DND-41 (cell line): ENCODE data around the gene CDK15.

ENCODE experiments used
- ATAC-seq: fragments of 200-7000 bp; cut with Tn5 transposase; 3 replicates; pipeline ENCODE4 v1.9.1; 2021; ENCODE audit warnings: low read depth; ENCODE audit not compliant: insufficient read depth
- DNase-seq: peaks from one replicate; pipeline ENCODE4 v3.0.0-alpha.2; 2020
- H2AFZ ChIP-seq: 2 replicates; pipeline ENCODE4 v1.6.0; 2012; ENCODE audit warnings: low read depth, low read length
- H3K27ac ChIP-seq: 2 replicates; pipeline ENCODE4 v1.5.1; 2012; ENCODE audit warnings: low read length, inconsistent platforms
- H3K27me3 ChIP-seq: fragments of 200-600 bp; sonication (generic); 2 replicates; pipeline ENCODE4 v1.6.0; 2012; ENCODE audit warnings: low read length, mild to moderate bottlenecking, inconsistent platforms; ENCODE audit not compliant: insufficient read depth, poor library complexity
- H3K36me3 ChIP-seq: 2 replicates; pipeline ENCODE4 v1.5.1; 2012; ENCODE audit warnings: low read length, inconsistent platforms; ENCODE audit not compliant: insufficient read depth
- H3K4me1 ChIP-seq: 2 replicates; pipeline ENCODE4 v1.5.1; 2012; ENCODE audit warnings: mild to moderate bottlenecking, low read length; ENCODE audit not compliant: insufficient read depth
- H3K4me2 ChIP-seq: 2 replicates; pipeline ENCODE4 v1.6.0; 2012; ENCODE audit warnings: mild to moderate bottlenecking, moderate library complexity, low read length, inconsistent platforms; ENCODE audit not compliant: insufficient read depth
- H3K4me3 ChIP-seq, 2 experiments: fragments of 200-600 bp in 1 of 2; shearing (Covaris generic) in 1 of 2; 2 replicates each; pipeline ENCODE4 v1.5.1; 2012 to 2016; ENCODE audit warnings: inconsistent platforms in 2 of 2, low read length in 2 of 2, mild to moderate bottlenecking in 2 of 2, low read depth in 1 of 2, moderate library complexity in 1 of 2
- H3K79me2 ChIP-seq: 2 replicates; pipeline ENCODE4 v1.6.0; 2012; ENCODE audit warnings: low read length, inconsistent platforms; ENCODE audit not compliant: insufficient read depth
- H3K9ac ChIP-seq: 2 replicates; pipeline ENCODE4 v1.6.0; 2012; ENCODE audit warnings: low read depth, mild to moderate bottlenecking, inconsistent platforms, low read length, moderate library complexity
- H3K9me3 ChIP-seq: 2 replicates; pipeline ENCODE4 v1.5.1; 2012; ENCODE audit warnings: low read length, moderate library complexity, mild to moderate bottlenecking, inconsistent platforms; ENCODE audit not compliant: insufficient read depth, severe bottlenecking
- H4K20me1 ChIP-seq: 2 replicates; pipeline ENCODE4 v1.6.0; 2012; ENCODE audit warnings: low read length; ENCODE audit not compliant: insufficient read depth
- CTCF ChIP-seq: IDR thresholded peaks from 2 replicates; pipeline ENCODE4 v1.5.1; 2012; ENCODE audit warnings: borderline replicate concordance, low read length, moderate library complexity, mild to moderate bottlenecking; ENCODE audit not compliant: poor library complexity, severe bottlenecking; ENCODE audit errors: extremely low read depth
- EZH2 ChIP-seq: IDR thresholded peaks from 3 replicates; pipeline ENCODE4 v1.6.1; 2012; ENCODE audit warnings: borderline replicate concordance, low read depth, mild to moderate bottlenecking, moderate library complexity, low read length, inconsistent platforms; ENCODE audit not compliant: severe bottlenecking

Gene CDK15

GRCh38 chr2:201929281-201930026 lies 123.1 kb downstream of the CDK15 start:
- DNase-seq (no peak), ATAC-seq (no peak)
- H3K4me2 ChIP-seq: no peak overlapping the region
- H3K27me3 ChIP-seq: peaks cover 2% of the 10 kb centered on the region
- no peak for TF ChIP-seq EZH2
- no peak overlapping the region for H3K9ac ChIP-seq
- H3K9me3 ChIP-seq: no peaks in the 10 kb centered on the region
- no peak overlapping the region for H2AFZ ChIP-seq
- no peak overlapping the region for H3K27ac ChIP-seq
- H4K20me1 ChIP-seq: no peaks in the 10 kb centered on the region
- no peaks in the 10 kb centered on the region for H3K36me3 ChIP-seq
- no peaks in the 10 kb centered on the region for H3K4me1 ChIP-seq
- H3K79me2 ChIP-seq: no peaks in the 10 kb centered on the region
- H3K4me3 ChIP-seq: no peak overlapping the region

- H3K4me2 ChIP-seq: no peak overlapping the region
- H3K9ac ChIP-seq: no peak overlapping the region
- H3K9me3 ChIP-seq: no peaks in the 10 kb centered on the region
- DNase-seq: no peak
- no peaks in the 10 kb centered on the region for H3K36me3 ChIP-seq
- no peaks in the 10 kb centered on the region for H3K4me1 ChIP-seq
- no peak for TF ChIP-seq EZH2
- no peak for TF ChIP-seq CTCF
- H4K20me1 ChIP-seq: no peaks in the 10 kb centered on the region
- ATAC-seq: no peak
- H2AFZ ChIP-seq: no peak overlapping the region
- H3K27me3 ChIP-seq: peaks cover 2% of the 10 kb centered on the region
- no peaks in the 10 kb centered on the region for H3K79me2 ChIP-seq
- no peak overlapping the region for H3K4me3 ChIP-seq
- no peak overlapping the region for H3K27ac ChIP-seq
Measured at GRCh38 chr2:201930043-201930442, 123.7 kb downstream of the CDK15 start.

GRCh38 chr2:201930831-201931230 lies 124.5 kb downstream of the CDK15 start:
- Histone ChIP-seq H3K4me3 (no peak overlapping the region), H2AFZ (no peak overlapping the region), H3K9me3 (no peaks in the 10 kb centered on the region), H3K9ac (no peak overlapping the region), H3K27ac (no peak overlapping the region), H3K36me3 (no peaks in the 10 kb centered on the region), H3K4me1 (no peaks in the 10 kb centered on the region), H3K27me3 (peaks cover 2% of the 10 kb centered on the region), H4K20me1 (no peaks in the 10 kb centered on the region), H3K4me2 (no peak overlapping the region), H3K79me2 (no peaks in the 10 kb centered on the region)
- ATAC-seq (no peak), DNase-seq (no peak)
- TF ChIP-seq EZH2 (no peak), CTCF (no peak)

GRCh38 chr2:201931475-201931874 lies 125.1 kb downstream of the CDK15 start:
- Histone ChIP-seq H4K20me1 (no peaks in the 10 kb centered on the region), H3K27ac (no peak overlapping the region), H3K36me3 (no peaks in the 10 kb centered on the region), H3K4me3 (no peak overlapping the region), H3K79me2 (no peaks in the 10 kb centered on the region), H3K4me2 (no peak overlapping the region), H3K9ac (no peak overlapping the region), H3K9me3 (no peaks in the 10 kb centered on the region), H2AFZ (no peak overlapping the region), H3K4me1 (no peaks in the 10 kb centered on the region), H3K27me3 (peaks cover 2% of the 10 kb centered on the region)
- ATAC-seq (no peak), DNase-seq (no peak)
- TF ChIP-seq EZH2: no peak
- no peak for TF ChIP-seq CTCF
